Measurements from ENCODE around the gene EPB41L4B. TPM values are rescaled to one million over a fixed set of nuclear protein-coding genes. Genes with fewer than 3 reads are reported as not detected.

Gene EPB41L4B
- total and polyA plus RNA-seq, 4 donors, result 6.0 to 14.5 (median 12.2) TPM

- peaks cover 0 to 2% (median 0%) of the 10 kb centered on the region in 4 donors for H3K9me3 ChIP-seq (ENCODE audit: control insufficient read depth in 4 of 4, insufficient read depth in 3 of 4, low read length in 3 of 4)
- DNase-seq (no peak), ATAC-seq (ENCODE audit: insufficient read depth, low FRiP score) (no peak)
- no peaks in the 10 kb centered on the region for H3K36me3 ChIP-seq (ENCODE audit: control insufficient read depth in 4 of 4, insufficient read depth in 4 of 4, low read length in 4 of 4)
- H3K4me3 ChIP-seq, result no peak overlapping the region
- H3K9ac ChIP-seq (ENCODE audit: insufficient read depth in 1 of 2, low read length in 2 of 2), result no peak overlapping the region
- H3K4me1 ChIP-seq (ENCODE audit: control insufficient read depth in 5 of 5, insufficient read depth in 5 of 5, low read length in 5 of 5), result peaks cover 0 to 2% (median 0%) of the 10 kb centered on the region in 5 donors
- no peak overlapping the region for H3K27ac ChIP-seq (ENCODE audit: low read depth in 1 of 2, low read length in 1 of 2)
- H3K27me3 ChIP-seq (ENCODE audit: control insufficient read depth in 3 of 3, insufficient read depth in 3 of 3, low read length in 2 of 3), result no peaks in the 10 kb centered on the region
- WGBS, 2 donors, result 67 to 76% methylated on average over 4 of the region's 4 CpGs
- no peak for TF ChIP-seq CTCF (IDR thresholded peaks at IDR 0.05; ENCODE audit: control extremely low read depth, extremely low read depth)
Measured at GRCh38 chr9:109295221-109296130, 25.4 kb downstream of the EPB41L4B start.

GRCh38 chr9:109290385-109290784 lies 30.5 kb downstream of the EPB41L4B start:
- Histone ChIP-seq H3K9ac (ENCODE audit: insufficient read depth in 1 of 2, low read length in 2 of 2) (no peak overlapping the region), H3K4me3 (no peak overlapping the region), H3K36me3 (ENCODE audit: control insufficient read depth in 4 of 4, insufficient read depth in 4 of 4, low read length in 4 of 4) (no peaks in the 10 kb centered on the region), H3K4me1 (ENCODE audit: control insufficient read depth in 5 of 5, insufficient read depth in 5 of 5, low read length in 5 of 5) (peaks cover 0 to 4% (median 0%) of the 10 kb centered on the region in 5 donors), H3K27ac (ENCODE audit: low read depth in 1 of 2, low read length in 1 of 2) (no peak overlapping the region), H3K9me3 (ENCODE audit: control insufficient read depth in 4 of 4, insufficient read depth in 3 of 4, low read length in 3 of 4) (no peaks in the 10 kb centered on the region), H3K27me3 (ENCODE audit: control insufficient read depth in 3 of 3, insufficient read depth in 3 of 3, low read length in 2 of 3) (no peaks in the 10 kb centered on the region)
- TF ChIP-seq CTCF (IDR thresholded peaks at IDR 0.05; ENCODE audit: control extremely low read depth, extremely low read depth), result no peak
- no peak for ATAC-seq (ENCODE audit: insufficient read depth, low FRiP score)
- DNase-seq, result no peak

GRCh38 chr9:109289931-109290330 lies 30.9 kb downstream of the EPB41L4B start:
- Histone ChIP-seq H3K27me3 (ENCODE audit: control insufficient read depth in 3 of 3, insufficient read depth in 3 of 3, low read length in 2 of 3) (no peaks in the 10 kb centered on the region), H3K9ac (ENCODE audit: insufficient read depth in 1 of 2, low read length in 2 of 2) (no peak overlapping the region), H3K9me3 (ENCODE audit: control insufficient read depth in 4 of 4, insufficient read depth in 3 of 4, low read length in 3 of 4) (no peaks in the 10 kb centered on the region), H3K27ac (ENCODE audit: low read depth in 1 of 2, low read length in 1 of 2) (peak overlapping the region in 1 of 2 donors; percentile 24), H3K4me3 (no peak overlapping the region), H3K4me1 (ENCODE audit: control insufficient read depth in 5 of 5, insufficient read depth in 5 of 5, low read length in 5 of 5) (peaks cover 0 to 4% (median 0%) of the 10 kb centered on the region in 5 donors), H3K36me3 (ENCODE audit: control insufficient read depth in 4 of 4, insufficient read depth in 4 of 4, low read length in 4 of 4) (no peaks in the 10 kb centered on the region)
- ATAC-seq (ENCODE audit: insufficient read depth, low FRiP score) (no peak), DNase-seq (peak in 1 of 3 donors; percentile 27)
- 87 to 92% methylated on average over 8 of the region's 8 CpGs for WGBS, 2 donors
- no peak for TF ChIP-seq CTCF (IDR thresholded peaks at IDR 0.05; ENCODE audit: control extremely low read depth, extremely low read depth)

All from lung (tissue), 12 donors.